Hematopoietic multipotent progenitor cell treated with erythropoietin and hydrocortisone succinate and interleukin-3 and kit ligand, for 17 days (in vitro differentiated cells): ENCODE measurements around the gene KCNC4.
A peak's percentile ranks its signal among the peaks of the same experiment; 100 is the strongest.

ENCODE experiments used
- DNase-seq: peaks from one replicate; pipeline ENCODE4 v3.0.0-alpha.2; 2015; ENCODE audit warnings: low spot score

Gene KCNC4

GRCh38 chr1:110188035-110188618 lies 22.0 kb upstream of the KCNC4 start:
- DNase-seq: no peak

GRCh38 chr1:110189181-110189580 lies 20.9 kb upstream of the KCNC4 start:
- DNase-seq: no peak

GRCh38 chr1:110190282-110190929 lies 19.7 kb upstream of the KCNC4 start:
- DNase-seq: peak; percentile 78

DNA sequence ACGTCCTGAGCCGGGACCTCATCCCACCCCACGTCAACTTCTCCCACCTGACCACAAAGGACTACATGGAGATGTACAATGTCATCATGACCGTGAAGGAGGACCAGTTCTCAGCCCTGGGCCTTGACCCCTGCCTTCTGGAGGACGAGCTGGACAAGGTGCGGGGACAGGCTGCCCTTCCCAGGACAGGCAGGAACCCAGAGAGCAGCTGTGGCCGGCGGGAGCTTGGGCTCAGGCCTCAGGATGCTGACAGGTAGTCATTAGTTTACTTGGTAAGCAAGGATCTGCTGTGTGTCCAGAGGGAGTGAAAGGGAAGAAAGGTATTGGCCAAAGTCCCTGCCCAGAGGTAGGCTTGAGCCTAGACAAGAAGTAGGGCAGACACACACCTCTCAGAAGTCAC lies 17.6 kb upstream of the KCNC4 start:
- DNase-seq: no peak

GRCh38 chr1:110195196-110195595 lies 14.9 kb upstream of the KCNC4 start:
- DNase-seq: no peak

- DNase-seq: peak; percentile 62
Measured at GRCh38 chr1:110196917-110197765, 13.0 kb upstream of the KCNC4 start.

DNA sequence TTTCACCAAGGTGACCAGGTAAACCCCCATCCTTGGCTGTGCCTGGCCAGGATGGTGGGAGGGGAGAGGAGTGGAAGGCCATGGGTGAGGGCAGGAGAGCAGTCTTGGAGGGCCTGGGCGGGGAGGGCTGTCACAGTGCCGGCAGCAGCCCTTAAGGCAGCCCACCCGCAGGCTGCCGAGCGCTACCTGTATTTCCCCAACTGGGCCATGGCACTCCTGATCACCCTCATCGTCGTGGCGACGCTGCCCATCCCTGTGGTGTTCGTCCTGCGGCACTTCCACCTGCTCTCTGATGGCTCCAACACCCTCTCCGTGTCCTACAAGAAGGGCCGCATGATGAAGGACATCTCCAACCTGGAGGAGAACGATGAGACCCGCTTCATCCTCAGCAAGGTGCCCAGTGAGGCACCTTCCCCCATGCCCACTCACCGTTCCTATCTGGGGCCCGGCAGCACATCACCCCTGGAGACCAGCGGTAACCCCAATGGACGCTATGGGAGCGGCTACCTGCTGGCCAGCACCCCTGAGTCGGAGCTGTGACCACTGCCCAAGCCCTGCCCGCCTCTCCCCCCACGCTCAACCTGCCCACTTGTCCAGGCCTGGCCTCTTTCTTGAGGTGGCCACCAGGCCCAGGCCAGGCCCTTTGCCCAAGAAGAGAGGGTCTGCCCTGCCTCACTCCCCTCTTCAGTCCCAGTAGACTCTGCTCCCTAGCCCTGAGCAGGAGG lies 12.0 kb upstream of the KCNC4 start:
- no peak for DNase-seq

DNA sequence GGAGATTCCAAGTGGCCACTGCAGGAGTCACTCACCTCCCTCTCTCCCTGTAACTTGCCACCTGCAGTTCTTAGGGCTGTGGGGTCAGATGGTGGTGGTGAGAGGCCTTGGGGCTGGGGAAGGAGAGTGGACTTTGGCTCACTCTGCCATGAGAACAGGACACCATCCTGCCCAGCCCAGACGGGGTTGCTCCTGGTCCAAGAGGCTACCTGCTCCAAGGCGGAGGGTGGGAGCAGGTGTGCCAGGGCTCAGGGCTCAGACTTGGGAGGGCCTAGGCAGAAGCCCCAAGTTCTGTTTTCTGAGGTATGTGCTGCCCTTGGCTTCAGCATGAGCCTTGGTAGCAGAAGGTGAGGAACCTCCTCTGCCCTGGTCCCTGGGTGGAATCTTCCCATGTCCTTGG lies 11.4 kb upstream of the KCNC4 start:
- no peak for DNase-seq

GRCh38 chr1:110200190-110200589 lies 9.9 kb upstream of the KCNC4 start:
- DNase-seq: no peak

- no peak for DNase-seq
Measured at GRCh38 chr1:110200666-110201065, 9.4 kb upstream of the KCNC4 start.

- no peak for DNase-seq
Measured at GRCh38 chr1:110201157-110201825, 8.8 kb upstream of the KCNC4 start.

- DNase-seq: peak; percentile 68
Measured at GRCh38 chr1:110203021-110203661, 7.0 kb upstream of the KCNC4 start.

GRCh38 chr1:110205156-110205555 lies 5.0 kb upstream of the KCNC4 start:
- DNase-seq: no peak

DNA sequence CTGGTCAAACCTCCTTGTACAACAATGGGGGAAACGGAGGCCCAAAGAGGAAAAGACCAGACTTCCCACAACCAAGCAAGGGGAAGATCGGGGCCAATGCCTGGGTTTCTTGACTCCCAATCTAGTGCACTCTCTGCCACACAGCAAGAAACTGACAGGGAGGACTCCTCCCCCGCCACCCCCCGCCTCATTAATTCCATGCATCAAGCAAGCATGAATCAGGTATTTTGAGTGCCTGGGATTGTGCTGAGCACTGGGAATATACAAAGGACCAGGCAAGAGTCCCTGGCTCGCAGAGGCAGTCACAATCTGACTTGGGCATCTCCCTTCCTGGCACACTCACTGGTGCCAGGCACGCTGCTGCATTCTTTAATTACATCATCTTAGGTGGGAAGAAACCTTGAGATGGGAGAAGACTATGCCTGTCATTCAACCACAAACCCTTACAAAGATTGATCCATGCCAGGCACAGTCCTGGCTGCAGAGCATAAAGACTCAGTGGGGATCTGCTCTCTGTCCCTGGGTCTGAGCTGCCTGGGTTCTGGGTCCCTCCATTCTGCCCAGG lies 4.4 kb upstream of the KCNC4 start:
- no peak for DNase-seq

GRCh38 chr1:110206261-110206920 lies 3.7 kb upstream of the KCNC4 start:
- no peak for DNase-seq

DNA sequence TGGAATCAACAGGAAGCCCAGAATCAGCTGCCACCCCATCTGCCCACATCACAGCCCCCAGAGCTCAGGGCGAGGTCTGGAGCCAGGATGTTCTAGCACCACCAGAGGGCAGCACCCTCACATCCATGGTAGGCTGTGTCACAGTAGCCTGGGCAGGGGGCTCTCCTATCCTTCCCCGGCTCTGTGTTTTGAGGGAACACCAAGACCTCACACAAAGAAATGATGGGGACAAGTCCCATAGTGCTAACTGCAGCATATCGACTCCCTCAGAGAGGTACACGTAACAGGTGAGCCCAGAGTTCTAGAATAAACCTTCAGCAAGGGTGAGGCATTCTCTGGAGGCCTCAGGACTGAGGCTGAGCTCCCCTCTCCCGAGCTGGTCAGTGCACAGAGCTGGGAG lies 2.3 kb upstream of the KCNC4 start:
- peak; percentile 45 for DNase-seq

DNA sequence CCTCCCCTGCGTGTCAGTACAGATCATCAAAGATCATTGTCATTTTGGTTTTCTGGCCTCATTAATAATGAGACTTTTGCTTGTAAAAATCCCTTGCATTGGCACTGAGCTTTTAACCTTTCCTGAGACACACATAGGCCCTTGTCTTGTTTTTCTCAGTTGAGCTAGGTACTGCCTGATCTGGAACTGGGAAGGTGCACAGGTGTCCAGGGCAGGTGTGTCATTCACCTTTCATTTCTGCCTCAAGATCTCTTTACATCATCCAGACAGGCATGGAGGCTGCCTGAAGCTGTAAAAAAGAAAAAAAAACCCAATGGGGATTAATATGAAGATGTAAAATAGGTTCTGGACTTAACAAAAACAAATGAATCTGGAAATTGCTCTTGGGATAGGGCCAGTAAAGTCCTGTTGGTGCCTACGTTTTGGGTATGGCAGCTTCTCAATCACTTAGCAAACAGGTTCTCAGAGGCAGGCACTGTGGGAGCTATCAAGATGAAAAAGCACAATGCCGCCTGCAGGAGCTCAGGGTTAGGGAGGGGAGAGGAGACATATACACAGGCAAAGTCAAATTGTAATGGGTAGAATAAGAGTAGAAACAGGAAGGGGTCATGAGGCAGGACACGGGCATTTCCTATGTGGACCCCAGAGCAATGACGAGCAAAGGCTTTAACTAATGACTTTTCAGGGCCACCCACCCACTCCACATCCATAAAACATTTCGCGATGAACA lies 1.0 kb upstream of the KCNC4 start:
- DNase-seq: no peak

GRCh38 chr1:110210604-110211495 lies 736 bp downstream of the KCNC4 start:
- no peak for DNase-seq
